GM18505 (cell line): ENCODE data around the gene ALDH1L1.
"Not testable (repeated sequence)": the region's sequence is repeated elsewhere in the genome, so short reads cannot be mapped to it uniquely, and the experiment has no call there.

ENCODE experiments used
- ATAC-seq: cut with Tn5 transposase; IDR thresholded peaks from one replicate; pipeline ENCODE4 v1.9.1; 2021; ENCODE audit not compliant: unreplicated experiment
- POLR2A ChIP-seq: IDR thresholded peaks from 4 replicates; pipeline ENCODE4 v1.6.1; 2011; ENCODE audit warnings: borderline replicate concordance; ENCODE audit not compliant: insufficient read depth, insufficient read length; ENCODE audit errors: extremely low read depth

Gene ALDH1L1

GRCh38 chr3:126070146-126070545 lies 110.2 kb downstream of the ALDH1L1 start:
- no peak for TF ChIP-seq POLR2A
- no peak for ATAC-seq

DNA sequence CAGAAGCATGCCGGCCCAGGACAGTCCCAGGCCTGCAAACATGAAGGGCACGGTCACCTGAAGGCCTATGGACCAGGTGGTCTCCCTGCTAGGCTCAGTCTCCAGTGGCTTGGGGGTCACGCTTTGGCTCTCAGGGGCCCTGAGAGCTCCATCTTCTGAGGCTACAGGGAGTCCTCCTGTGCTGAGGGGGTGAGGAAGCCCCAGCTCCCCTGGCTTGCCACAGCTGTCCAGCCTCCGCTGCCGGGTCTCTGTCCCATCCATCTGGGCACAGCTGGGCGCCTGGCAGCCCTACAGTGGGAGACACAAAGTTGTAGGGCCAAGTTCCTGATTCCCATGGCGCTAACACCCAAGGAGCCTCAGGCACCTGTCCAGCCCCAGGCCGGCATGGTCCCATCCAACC lies 112.4 kb downstream of the ALDH1L1 start:
- ATAC-seq, result no peak
- TF ChIP-seq POLR2A, result no peak

DNA sequence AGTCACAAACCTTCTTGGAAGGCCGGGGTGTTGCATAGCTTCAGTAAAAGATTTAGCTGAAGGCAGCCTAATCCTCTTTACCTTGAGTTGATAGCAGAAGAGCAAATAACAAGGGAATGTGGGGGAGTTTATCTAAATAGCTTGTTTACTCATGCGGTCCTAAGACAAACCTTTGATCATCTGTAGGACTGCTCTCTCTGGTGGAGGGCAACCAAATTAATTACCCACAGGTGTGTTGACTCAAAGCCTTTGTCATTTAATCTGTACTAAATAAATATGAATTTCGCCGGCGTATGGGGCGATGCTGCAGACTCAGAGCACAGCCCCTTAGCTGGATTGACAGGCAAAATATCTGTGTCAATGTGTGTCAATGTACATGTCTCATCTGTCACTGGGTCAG lies 113.7 kb downstream of the ALDH1L1 start:
- not testable (repeated sequence) for ATAC-seq

- ATAC-seq, result no peak
Measured at GRCh38 chr3:126065876-126066275, 114.5 kb downstream of the ALDH1L1 start.

DNA sequence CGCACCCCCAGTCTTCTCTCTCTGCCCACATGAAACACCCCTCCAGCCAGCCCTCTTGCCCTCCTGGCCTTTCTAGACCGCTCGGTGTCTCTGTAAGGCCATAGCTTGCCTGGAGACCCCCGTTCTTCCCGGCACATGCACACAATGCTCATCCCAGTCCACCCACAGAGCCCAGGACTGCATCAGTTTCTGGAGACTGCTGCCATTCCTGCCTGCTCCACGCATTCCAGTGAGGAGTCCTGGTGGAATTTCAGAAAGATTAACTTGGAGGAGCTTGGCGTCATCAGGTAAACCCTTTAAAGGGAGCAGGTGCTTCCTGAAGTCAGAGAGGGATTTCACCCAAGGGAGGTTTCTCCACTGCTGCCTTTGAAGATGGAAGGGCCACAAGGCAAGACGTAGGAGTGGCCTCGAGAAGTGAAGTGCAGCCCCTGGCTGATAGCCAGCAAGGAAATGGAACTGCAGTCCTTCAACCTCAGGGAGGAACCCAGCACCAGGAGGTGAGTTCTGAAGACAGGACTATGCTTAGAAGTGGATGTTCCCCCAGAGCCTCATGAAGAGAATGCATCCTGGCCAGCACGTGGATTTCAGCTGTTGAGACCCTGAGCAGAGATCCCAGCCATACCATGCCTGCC lies 115.6 kb downstream of the ALDH1L1 start:
- no peak for ATAC-seq
- TF ChIP-seq POLR2A, result no peak

More at GRCh38 chr3:126065876-126066275, 114.5 kb downstream of the ALDH1L1 start:
- TF ChIP-seq POLR2A, result no peak

GRCh38 chr3:126063358-126063965 lies 116.9 kb downstream of the ALDH1L1 start:
- ATAC-seq, result no peak
- no peak for TF ChIP-seq POLR2A

DNA sequence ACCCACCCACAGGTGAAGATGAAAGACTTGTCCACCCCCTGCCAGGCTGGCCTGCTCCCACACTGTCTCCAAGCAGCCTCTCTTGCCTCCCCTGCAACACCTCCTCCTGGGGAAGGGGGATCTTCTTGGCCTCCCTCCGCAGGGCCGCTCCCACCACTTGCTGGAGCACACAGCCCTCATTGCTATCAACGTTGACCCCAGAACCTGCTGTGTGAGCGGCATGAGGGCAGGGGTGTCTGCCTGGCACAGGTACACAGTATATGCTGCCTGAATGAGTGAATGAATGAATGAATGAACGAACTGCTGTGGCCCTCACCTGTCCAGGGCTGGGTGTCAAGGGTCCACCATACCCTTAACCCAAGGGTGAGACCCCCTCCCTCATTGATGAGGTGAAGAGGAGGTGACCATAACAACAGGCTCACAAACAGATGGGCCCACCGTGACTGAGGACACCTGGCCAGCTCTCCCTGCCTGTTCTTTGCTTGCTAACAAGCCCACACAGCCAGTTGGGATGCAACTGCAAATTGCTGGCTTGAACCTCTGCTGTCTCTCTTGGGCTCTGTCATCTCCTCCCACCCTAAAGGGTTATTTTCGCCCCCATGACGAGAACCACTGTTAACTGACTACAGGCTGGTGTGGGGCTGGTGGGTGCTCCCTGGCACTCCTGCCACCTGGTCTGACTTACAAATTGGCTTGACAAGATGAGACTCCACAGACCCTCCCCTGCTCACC lies 118.9 kb downstream of the ALDH1L1 start:
- no peak for TF ChIP-seq POLR2A
- ATAC-seq, result no peak

GRCh38 chr3:126060613-126061145 lies 119.7 kb downstream of the ALDH1L1 start:
- no peak for TF ChIP-seq POLR2A
- ATAC-seq, result no peak

DNA sequence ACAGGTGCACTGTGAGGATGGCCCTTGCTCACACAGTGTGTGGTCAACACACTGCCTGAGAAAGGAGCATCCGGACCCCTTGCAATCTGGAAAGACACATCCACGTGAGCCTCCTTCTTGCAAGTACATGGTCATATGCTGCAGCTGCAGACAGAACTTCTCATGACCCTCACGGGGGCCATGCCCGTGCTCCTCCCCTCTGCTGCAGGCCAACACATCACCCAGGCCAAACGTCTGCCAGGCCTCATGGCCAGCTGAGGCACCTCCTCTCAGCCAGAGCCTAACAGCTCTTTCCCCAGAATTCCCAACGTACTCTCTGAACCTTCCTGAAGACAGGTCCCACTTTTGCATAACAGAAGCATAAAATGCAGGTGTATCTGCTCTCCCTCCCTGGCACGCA lies 121.7 kb downstream of the ALDH1L1 start:
- no peak for ATAC-seq
- TF ChIP-seq POLR2A, result no peak

- no peak for TF ChIP-seq POLR2A
- no peak for ATAC-seq
Measured at GRCh38 chr3:126057936-126058335, 122.5 kb downstream of the ALDH1L1 start.

DNA sequence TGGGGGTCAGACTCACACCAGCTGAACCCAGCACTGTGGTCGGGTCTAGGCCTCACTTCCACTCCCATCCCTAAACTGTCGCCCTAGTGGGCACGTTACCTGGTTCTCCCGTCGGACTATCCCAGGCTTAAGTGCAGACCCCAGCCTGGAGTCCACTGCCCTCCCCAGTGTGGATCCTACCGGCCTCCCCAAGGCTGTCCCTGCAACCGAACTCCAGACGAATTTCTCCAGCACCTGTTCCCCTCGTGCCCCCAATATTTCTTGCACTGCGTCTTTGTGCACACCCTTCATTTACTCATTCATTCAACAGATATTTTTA lies 122.9 kb downstream of the ALDH1L1 start:
- no peak for ATAC-seq
- TF ChIP-seq POLR2A, result no peak

DNA sequence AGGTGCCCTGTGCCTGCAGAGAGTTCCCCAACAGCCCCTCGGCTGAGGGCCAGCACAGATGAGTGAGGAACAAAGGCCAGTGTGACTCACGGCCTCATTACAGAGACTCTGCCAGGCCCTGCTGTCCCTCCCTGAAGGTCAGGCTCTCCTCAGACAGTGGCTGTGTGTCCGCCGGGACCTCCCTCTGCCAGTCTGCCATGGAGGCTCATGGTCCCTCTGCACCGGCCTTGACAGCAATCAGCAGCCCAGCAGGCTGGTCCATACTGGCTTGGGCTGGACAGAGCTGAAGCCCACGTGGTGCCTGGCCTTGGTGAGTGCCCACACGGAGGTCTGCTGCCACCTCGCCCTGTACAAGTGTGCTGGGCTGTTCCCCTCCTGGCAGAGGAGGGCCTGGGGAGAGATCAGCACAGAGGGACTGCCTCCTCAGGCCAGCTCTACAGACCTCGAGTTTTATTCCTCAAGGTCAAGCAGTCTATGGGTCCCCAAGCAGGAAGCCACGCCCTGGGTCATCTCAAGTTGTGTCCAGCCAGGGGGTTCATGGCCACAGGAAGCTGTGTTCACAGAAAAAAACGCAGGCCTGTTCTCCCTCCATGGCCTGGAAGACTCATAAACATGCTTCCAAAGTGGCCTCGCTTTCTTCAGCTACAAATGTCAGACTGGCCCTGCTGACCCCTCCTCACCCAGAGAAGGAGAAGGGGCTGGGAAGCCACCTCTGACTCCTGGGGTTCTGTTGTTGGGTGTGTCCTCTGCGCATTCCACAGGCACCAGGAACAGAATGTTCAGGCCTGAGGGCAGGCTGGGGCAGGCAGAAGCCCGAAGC lies 123.5 kb downstream of the ALDH1L1 start:
- no peak for TF ChIP-seq POLR2A
- ATAC-seq, result no peak

DNA sequence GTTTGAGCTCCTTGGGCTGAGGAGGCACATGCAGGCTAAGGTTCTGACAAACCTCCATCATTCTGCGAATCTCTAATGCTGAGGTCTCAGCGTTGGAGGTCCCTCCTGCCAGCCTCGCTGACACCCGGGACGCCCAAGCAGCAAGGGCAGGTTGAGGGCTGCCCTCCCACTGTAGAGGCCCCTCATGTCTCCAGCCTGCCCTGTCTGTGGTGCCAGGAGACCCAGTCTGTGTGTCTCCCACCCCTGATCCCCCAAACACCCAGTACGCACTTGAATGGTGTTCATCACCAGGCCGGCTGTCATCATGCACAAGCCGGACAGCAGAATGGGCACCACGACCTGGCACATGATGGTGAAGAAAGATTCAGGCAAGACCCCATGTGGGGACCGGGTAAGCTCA lies 124.3 kb downstream of the ALDH1L1 start:
- no peak for ATAC-seq
- TF ChIP-seq POLR2A, result no peak
